OCI-LY7 (cell line): ENCODE results near the gene SERPINE2.

Experiments
- CTCF ChIP-seq: fragments of 200-600 bp; sonication (generic); conservative IDR thresholded peaks from 2 replicates; pipeline ENCODE4 v1.5.1; 2014; ENCODE audit warnings: mild to moderate bottlenecking, antibody characterized with exemption, low read length, moderate library complexity, mixed read lengths
- EZH2phosphoT487 ChIP-seq: fragments of 200-600 bp; sonication (generic); IDR thresholded peaks from 2 replicates; pipeline ENCODE4 v1.6.1; 2018; ENCODE audit warnings: low read depth, borderline replicate concordance, mild to moderate bottlenecking, mixed run types, antibody characterized with exemption, low read length, moderate library complexity, mixed read lengths

GRCh38 chr2:224063298-224063648, 24.2 kb upstream of the SERPINE2 start:
- TF ChIP-seq CTCF (no peak), EZH2phosphoT487 (no peak)
